H1 (cell line): ENCODE results near the gene AEBP1. TPM values are rescaled to one million over a fixed set of nuclear protein-coding genes. Genes with fewer than 3 reads are reported as not detected.

Source experiments
- CTCF ChIA-PET: fragments of 300-600 bp; sonication (Branson Sonifier 250); formaldehyde crosslinking; loops from one replicate; lab custom pipeline; 2021; ENCODE audit not compliant: partially characterized antibody; lab: Charles Lee
- POLR2A ChIA-PET: fragments of 300-600 bp; sonication (Branson Sonifier 250); formaldehyde crosslinking; loops from one replicate; lab custom pipeline; 2021; ENCODE audit warnings: inconsistent platforms; ENCODE audit not compliant: partially characterized antibody; lab: Charles Lee
- DNase-seq, 2 experiments: peaks; one replicate each; pipeline versions ENCODE4 v3.0.0 to v3.0.0-alpha.2; 2010 to 2022; ENCODE audit warnings: low spot score in 2 of 2, low read depth in 1 of 2, mixed read lengths in 1 of 2
- FAIRE-seq: peaks from 2 replicates; lab custom pipeline; 2011; peaks lifted over from hg19 to GRCh38; lab: Jason Lieb, UNC
- H2AFZ ChIP-seq: 2 replicates; pipeline ENCODE4 v1.8.1; 2012; ENCODE audit warnings: low read length, inconsistent platforms
- H2AK5ac ChIP-seq: 2 replicates; pipeline ENCODE4 v1.6.1; 2013; ENCODE audit warnings: low read depth, low read length
- H2BK120ac ChIP-seq: replicated peaks from 2 replicates; pipeline ENCODE3; 2013; ENCODE audit warnings: low read depth, low read length, inconsistent platforms
- H2BK12ac ChIP-seq: 2 replicates; pipeline ENCODE4 v1.6.1; 2013; ENCODE audit warnings: low read depth, low read length
- H2BK15ac ChIP-seq: 2 replicates; pipeline ENCODE4 v1.6.1; 2013; ENCODE audit warnings: low read length
- H2BK20ac ChIP-seq: 2 replicates; pipeline ENCODE4 v1.6.1; 2013; ENCODE audit warnings: low read length
- H2BK5ac ChIP-seq: 2 replicates; pipeline ENCODE4 v1.6.1; 2013; ENCODE audit warnings: low read depth, low read length
- H3K14ac ChIP-seq: 2 replicates; pipeline ENCODE4 v1.6.1; 2013; ENCODE audit warnings: inconsistent platforms; ENCODE audit not compliant: insufficient read length
- H3K18ac ChIP-seq: 2 replicates; pipeline ENCODE4 v1.6.1; 2013; ENCODE audit warnings: low read length; ENCODE audit errors: extremely low read depth
- H3K23ac ChIP-seq: 2 replicates; pipeline ENCODE4 v1.6.1; 2013; ENCODE audit warnings: inconsistent platforms; ENCODE audit not compliant: insufficient read length
- H3K23me2 ChIP-seq: 2 replicates; pipeline ENCODE4 v1.6.1; 2013; ENCODE audit warnings: low read depth, low read length
- H3K27ac ChIP-seq: 2 replicates; pipeline ENCODE4 v1.6.1; 2011; ENCODE audit warnings: low read depth, low read length, inconsistent platforms
- H3K27me3 ChIP-seq, 4 experiments: replicated peaks in 1 of 4; 1 replicate in 1 of 4; 2 replicates in 3 of 4; pipeline versions ENCODE4 v1.6.1 to v1.8.1; 2011 to 2013; ENCODE audit warnings: low read length in 3 of 4, mild to moderate bottlenecking in 3 of 4, inconsistent platforms in 2 of 4, mixed read lengths in 2 of 4, moderate library complexity in 1 of 4; ENCODE audit not compliant: control insufficient read depth in 3 of 4, insufficient read depth in 3 of 4; ENCODE audit errors: extremely low read depth in 1 of 4
- H3K36me3 ChIP-seq, 4 experiments: 2 replicates each; pipeline versions ENCODE4 v1.6.1 to v1.8.1; 2011 to 2013; ENCODE audit warnings: mild to moderate bottlenecking in 4 of 4, low read length in 3 of 4, moderate library complexity in 2 of 4, control low read depth in 1 of 4, inconsistent platforms in 1 of 4; ENCODE audit not compliant: insufficient read depth in 4 of 4, control insufficient read depth in 2 of 4
- H3K4ac ChIP-seq: replicated peaks from 2 replicates; pipeline ENCODE3; 2013; ENCODE audit warnings: low read length, low read depth, mixed read lengths, inconsistent platforms; ENCODE audit not compliant: insufficient read length
- H3K4me1 ChIP-seq, 4 experiments: replicated peaks in 1 of 4; 1 replicate in 1 of 4; 2 replicates in 3 of 4; pipeline versions ENCODE4 v1.6.1 to v1.8.1; 2011 to 2013; ENCODE audit warnings: low read length in 3 of 4, inconsistent platforms in 2 of 4, mixed read lengths in 1 of 4; ENCODE audit not compliant: insufficient read depth in 4 of 4, control insufficient read depth in 3 of 4
- H3K4me2 ChIP-seq, 2 experiments: 2 replicates each; pipeline versions ENCODE4 v1.6.1 to v1.8.1; 2011 to 2013; ENCODE audit warnings: low read depth in 2 of 2, low read length in 2 of 2, control low read depth in 1 of 2, inconsistent platforms in 1 of 2, mild to moderate bottlenecking in 1 of 2; ENCODE audit not compliant: insufficient read depth in 1 of 2
- H3K4me3 ChIP-seq, 4 experiments: fragments of 200-600, 300-600 bp in 1 of 4; sonication (generic), shearing (Covaris generic), sonication (Bioruptor Twin) in 1 of 4; 2 replicates each; pipeline versions ENCODE4 v1.5.1 to v1.8.1; 2011 to 2016; ENCODE audit warnings: low read length in 4 of 4, low read depth in 3 of 4, control low read depth in 2 of 4, inconsistent platforms in 2 of 4, mild to moderate bottlenecking in 2 of 4, mixed read lengths in 1 of 4, moderate library complexity in 1 of 4; ENCODE audit not compliant: insufficient read depth in 2 of 4; ENCODE audit errors: extremely low read depth in 1 of 4
- H3K56ac ChIP-seq: replicated peaks from 2 replicates; pipeline ENCODE3; 2013; ENCODE audit warnings: low read depth, mild to moderate bottlenecking, mixed read lengths, low read length, inconsistent platforms; ENCODE audit not compliant: insufficient read length
- H3K79me1 ChIP-seq: 2 replicates; pipeline ENCODE4 v1.6.1; 2013; ENCODE audit warnings: low read depth, low read length, control low read depth
- H3K79me2 ChIP-seq, 2 experiments: 2 replicates each; pipeline versions ENCODE4 v1.6.1 to v1.8.1; 2012 to 2013; ENCODE audit warnings: low read length in 2 of 2, mild to moderate bottlenecking in 2 of 2, inconsistent platforms in 1 of 2; ENCODE audit not compliant: insufficient read depth in 2 of 2, control insufficient read depth in 1 of 2
- H3K9ac ChIP-seq, 4 experiments: replicated peaks in 1 of 4; 1 replicate in 1 of 4; 2 replicates in 3 of 4; pipeline versions ENCODE4 v1.6.1 to v1.8.1; 2011 to 2013; ENCODE audit warnings: low read depth in 3 of 4, low read length in 3 of 4, control low read depth in 2 of 4, mild to moderate bottlenecking in 2 of 4, moderate library complexity in 2 of 4, inconsistent platforms in 1 of 4; ENCODE audit errors: extremely low read depth in 1 of 4
- H3K9me3 ChIP-seq, 2 experiments: 2 replicates each; pipeline versions ENCODE4 v1.6.1 to v1.8.1; 2012 to 2013; ENCODE audit warnings: mild to moderate bottlenecking in 2 of 2, moderate library complexity in 2 of 2, control low read depth in 1 of 2, inconsistent platforms in 1 of 2, low read depth in 1 of 2, low read length in 1 of 2, mixed read lengths in 1 of 2; ENCODE audit not compliant: insufficient read depth in 2 of 2
- H4K20me1 ChIP-seq, 2 experiments: replicated peaks in 1 of 2; 2 replicates each; pipeline versions ENCODE3 to v1.8.1; 2011 to 2013; ENCODE audit warnings: inconsistent platforms in 2 of 2, low read length in 2 of 2, mild to moderate bottlenecking in 1 of 2; ENCODE audit not compliant: insufficient read depth in 2 of 2, control insufficient read depth in 1 of 2
- H4K5ac ChIP-seq: 2 replicates; pipeline ENCODE4 v1.6.1; 2013; ENCODE audit warnings: low read length, low read depth, mixed read lengths, inconsistent platforms; ENCODE audit not compliant: insufficient read length
- H4K8ac ChIP-seq: 2 replicates; pipeline ENCODE4 v1.8.0; 2013; ENCODE audit warnings: mild to moderate bottlenecking, moderate library complexity, low read length, inconsistent platforms; ENCODE audit not compliant: insufficient read depth; ENCODE audit errors: extremely low read depth
- H4K91ac ChIP-seq: replicated peaks from 2 replicates; pipeline ENCODE3; 2013; ENCODE audit warnings: low read length, mixed read lengths, inconsistent platforms; ENCODE audit not compliant: insufficient read length
- EZH2 ChIP-seq: fragments of 200-600 bp; sonication (generic); IDR thresholded peaks from 2 replicates; pipeline ENCODE4 v1.7.1; 2012; ENCODE audit warnings: low read depth, mild to moderate bottlenecking, moderate library complexity, low read length, inconsistent platforms; ENCODE audit not compliant: severe bottlenecking
- HDAC2 ChIP-seq, 2 experiments: fragments of 300-600 bp in 1 of 2; sonication (generic) in 1 of 2; IDR thresholded peaks; 2 replicates each; pipeline ENCODE4 v1.6.1; 2011 to 2012; ENCODE audit warnings: low read depth in 2 of 2, low read length in 2 of 2, mild to moderate bottlenecking in 2 of 2, moderate library complexity in 2 of 2, borderline replicate concordance in 1 of 2, inconsistent platforms in 1 of 2
- MAX ChIP-seq: IDR thresholded peaks from 2 replicates; pipeline ENCODE4 v1.6.1; 2012; ENCODE audit warnings: inconsistent platforms
- SUZ12 ChIP-seq: fragments of 200-600 bp; sonication (generic); IDR thresholded peaks from 2 replicates; pipeline ENCODE4 v1.6.1; 2012; ENCODE audit warnings: mild to moderate bottlenecking, inconsistent platforms, low read length, moderate library complexity, mixed read lengths
- WGBS, 2 experiments: shearing (Covaris generic) in 1 of 2; methylation state at CpG; one replicate each; pipeline versions ENCODE4 v1.1.6 to v1.1.7; 2013 to 2015; ENCODE audit warnings: low lambda C conversion rate in 2 of 2, mixed read lengths in 2 of 2, inconsistent platforms in 1 of 2, low coverage in 1 of 2, missing lambda C conversion rate in 1 of 2; ENCODE audit not compliant: insufficient replicate concordance in 2 of 2, insufficient coverage in 1 of 2, insufficient read length in 1 of 2; ENCODE audit errors: extremely low coverage in 1 of 2, missing lambda C conversion rate in 1 of 2; 5-methylcytosine and 5-hydroxymethylcytosine counted together
- polyA plus RNA-seq, 7 experiments: library from polyadenylated mRNA; depleted of rRNA in 3 of 7; stranded (reverse) in 5 of 7; unstranded in 2 of 7; fragments of >200 nt in 5 of 7; fragments of 200-250 nt in 2 of 7; gene quantifications; 1 replicate in 5 of 7; 2 replicates in 1 of 7; 4 replicates in 1 of 7; pipeline versions ENCODE4 v1.2.1 to v1.2.3, GENCODE V29; 2011 to 2013; ENCODE audit warnings: missing spikeins in 2 of 7, mixed read lengths in 2 of 7
- total RNA-seq: library from RNA; stranded (reverse); fragmentation: NEBNext Ultra II Directional; extraction: Animal tissue kit (Norgen Biotek cat#: 25700); gene quantifications from 2 replicates; pipeline ENCODE4 v1.2.1, GENCODE V29; 2021

Gene AEBP1
- total and polyA plus RNA-seq, 2 of the 8 experiments (the other 6 are each of a cell fraction or from before 2014, with no cell fraction given): 10.4 to 41.2 TPM

GRCh38 chr7:44144968-44145478 lies 40.9 kb downstream of the AEBP1 start:
- no peak for FAIRE-seq
- Histone ChIP-seq H4K8ac (peak overlapping the region; percentile 81; the same call in 1 of the 2 replicates), H2BK20ac (no peak overlapping the region), H3K27ac (no peak overlapping the region), H3K23me2 (peaks cover 8% of the 10 kb centered on the region; the same call in 1 of the 2 replicates), H3K9ac (no peak overlapping the region), H3K4ac (no peak overlapping the region), H3K79me1 (no peaks in the 10 kb centered on the region), H3K79me2 (no peaks in the 10 kb centered on the region), H3K4me3 (peak overlapping the region in 3 of 4 experiments; percentile 12 to 68 (median 30); a peak in 5 of 8 replicates), H3K56ac (no peak overlapping the region), H2BK120ac (no peak overlapping the region), H3K4me2 (peak overlapping the region; percentile 67 to 89), H4K20me1 (no peaks in the 10 kb centered on the region), H3K36me3 (no peaks in the 10 kb centered on the region), H2BK12ac (peak overlapping the region; percentile 53; the same call in 1 of the 2 replicates), H3K18ac (peak overlapping the region; percentile 60)
- POLR2A ChIA-PET: interaction anchor here (0.7 to 0.8 kb wide), 2 partner anchors 19 to 22 kb away, joined by 3 read pairs; partner anchors contain the start of gene POLD2
- CTCF ChIA-PET: interaction anchor here (0.9 to 4.5 kb wide), 5 partner anchors 9 to 420 kb away, joined by 3 to 27 read pairs (median 4); no protein-coding TSS in a partner anchor
- DNase-seq: no peak
- no peak for TF ChIP-seq HDAC2 (IDR thresholded peaks at IDR 0.05; ENCODE audit: borderline replicate concordance in 1 of 2, low read depth in 2 of 2, low read length in 2 of 2)
- peak; percentile 62; the same call in 1 of the 2 replicates for TF ChIP-seq SUZ12
- peak; percentile 62 for TF ChIP-seq EZH2
- TF ChIP-seq MAX: no peak
- TF ChIP-seq, all 59 proteins: peak for 2
- H2AK5ac ChIP-seq: no peak overlapping the region
- H2AFZ ChIP-seq: peak overlapping the region; percentile 92; the same call in 1 of the 2 replicates
- H2BK5ac ChIP-seq: no peak overlapping the region
- 68% methylated on average over 31 of the region's 31 CpGs; no CpG with 5 or more reads in 1 of the 2 experiments for WGBS, 2 experiments
- no peak overlapping the region for H2BK15ac ChIP-seq
- no peak overlapping the region for H3K14ac ChIP-seq
- no peak overlapping the region for H3K23ac ChIP-seq
- H3K4me1 ChIP-seq: peaks cover 0 to 20% (median 8%) of the 10 kb centered on the region in 4 experiments; a peak in 4 of 7 replicates
- peaks cover 13 to 27% (median 22%) of the 10 kb centered on the region in 4 experiments for H3K27me3 ChIP-seq
- H4K91ac ChIP-seq: peak overlapping the region; percentile 51
- H4K5ac ChIP-seq: no peak overlapping the region
- H3K9me3 ChIP-seq: no peaks in the 10 kb centered on the region
